Stomach (tissue), 9 donors: ENCODE data around the gene ERMARD. TPM values are rescaled to one million over a fixed set of nuclear protein-coding genes. Genes with fewer than 3 reads are reported as not detected.

ENCODE experiments used
- DNase-seq, 2 donors: peaks; one replicate each; pipeline versions ENCODE4 v3.0.0 to v3.0.0-alpha.2; 2013 to 2019
- H3K27ac ChIP-seq, 5 donors: fragments of 200-600 bp in 4 of 5; sonication (generic) in 4 of 5; one replicate each; pipeline ENCODE4 v1.5.1; 2013 to 2019; ENCODE audit warnings: mild to moderate bottlenecking in 1 of 5, moderate library complexity in 1 of 5
- H3K27me3 ChIP-seq, 3 donors: fragments of 200-600 bp; sonication (generic); one replicate each; pipeline ENCODE4 v1.5.1; 2017 to 2019; ENCODE audit warnings: mixed run types in 1 of 3
- H3K36me3 ChIP-seq, 4 donors: fragments of 200-600 bp; sonication (generic); 1 replicate in 3 of 4; 2 replicates in 1 of 4; pipeline ENCODE4 v1.5.1; 2016 to 2019
- H3K4me1 ChIP-seq, 4 donors: fragments of 200-600 bp; sonication (generic); one replicate each; pipeline ENCODE4 v1.5.1; 2016 to 2019
- H3K4me3 ChIP-seq, 4 donors: fragments of 200-600 bp; sonication (generic) in 3 of 4; one replicate each; pipeline ENCODE4 v1.5.1; 2016 to 2019; ENCODE audit warnings: mild to moderate bottlenecking in 1 of 4
- H3K9me3 ChIP-seq, 4 donors: fragments of 200-600 bp; sonication (generic); one replicate each; pipeline ENCODE4 v1.5.1; 2016 to 2019
- EP300 ChIP-seq: sonication (generic); formaldehyde crosslinking; IDR thresholded peaks from one replicate; pipeline ENCODE4 v1.6.1; 2017; ENCODE audit warnings: antibody characterized with exemption
- POLR2A ChIP-seq, 4 donors: fragments of 450-650 bp; IDR thresholded peaks; one replicate each; pipeline ENCODE4 v1.6.1; 2016; ENCODE audit warnings: antibody characterized with exemption in 4 of 4, control low read depth in 2 of 4, mild to moderate bottlenecking in 1 of 4, moderate library complexity in 1 of 4
- POLR2AphosphoS5 ChIP-seq, 3 donors: sonication (generic); formaldehyde crosslinking; IDR thresholded peaks; one replicate each; pipeline ENCODE4 v1.6.1; 2016; ENCODE audit warnings: antibody characterized with exemption in 3 of 3
- WGBS, 5 donors: extraction: QIAGEN DNeasy Blood & Tissue Kit in 3 of 5; methylation state at CpG; one replicate each; pipeline versions ENCODE4 v1.1.5 to v1.1.7; 2013 to 2018; 5-methylcytosine and 5-hydroxymethylcytosine counted together
- intact Hi-C: fragments of 100-400 bp; cut with DNase I; formaldehyde crosslinking; loops from one replicate; pipeline ENCODE4 v1.15.1; 2023; ENCODE audit warnings: low total_unique reads
- polyA plus RNA-seq, 3 donors: library from polyadenylated mRNA; stranded (reverse); fragments of 200-250 nt; gene quantifications; one replicate each; pipeline ENCODE4 v1.2.3, GENCODE V29; 2013
- total RNA-seq, 5 donors: library from RNA; depleted of rRNA; stranded (reverse); fragments of >200 nt; gene quantifications; one replicate each; pipeline versions ENCODE4 v1.1.0 to v1.2.3, GENCODE V29; 2014 to 2016
- TF ChIP-seq, protein P1 (sequence below), 7 experiments: fragments of 450-650 bp in 4 of 7; fragments of 200-600 bp in 3 of 7; sonication (generic) in 3 of 7; IDR thresholded peaks; one replicate each; pipeline ENCODE4 v1.5.1; 2016 to 2019; ENCODE audit warnings: antibody characterized with exemption in 7 of 7, control low read depth in 2 of 7, mild to moderate bottlenecking in 1 of 7
- donor health status: healthy with polysubstance abuse.
- donor health status: Bipolar disorder and iron deficiency.
- donor health status: healthy.

ERMARD gene
- total and polyA plus RNA-seq, 8 donors, result 4.1 to 84.5 (median 20.8) TPM

DNA sequence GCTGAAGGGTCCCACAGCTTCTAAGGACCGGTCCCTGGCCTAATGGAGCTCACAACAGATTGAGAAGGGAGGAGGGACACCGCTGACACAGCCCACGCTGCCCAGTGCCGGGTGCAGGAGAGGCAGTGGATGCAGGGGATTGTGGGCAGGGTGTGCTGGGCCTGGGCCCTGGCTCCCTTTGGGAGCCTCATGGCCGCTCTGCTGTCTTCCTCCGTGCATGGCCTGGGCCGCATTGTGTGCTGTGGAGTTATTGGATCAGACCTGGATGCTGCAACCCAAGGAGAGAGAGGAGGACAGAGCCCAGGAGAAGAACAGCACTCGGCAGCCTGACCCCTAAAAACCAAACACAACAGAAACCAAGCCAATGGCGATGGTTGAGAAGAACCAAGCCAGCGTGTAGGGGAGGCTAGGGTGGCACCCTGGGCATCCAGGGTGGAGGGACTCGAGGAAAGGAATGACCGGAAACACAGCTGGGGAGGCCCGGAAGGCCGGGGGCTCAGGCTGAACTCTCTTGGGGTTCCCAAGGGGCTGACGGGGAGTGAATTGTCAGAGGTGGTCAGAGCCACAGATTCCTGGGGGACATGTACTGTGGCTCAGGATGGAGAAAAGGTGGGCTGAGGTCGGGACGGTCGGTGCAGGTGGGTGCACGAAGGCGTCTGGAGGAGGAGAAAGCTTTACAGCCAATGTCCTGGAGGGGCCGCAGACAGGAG, 41.0 kb downstream of the ERMARD start:
- intact Hi-C loops, result loop anchor here (10.0 kb wide), 1 partner anchor 732 kb away; no protein-coding TSS in a partner anchor
- Histone ChIP-seq H3K27me3 (no peaks in the 10 kb centered on the region), H3K4me1 (peaks cover 6 to 33% (median 21%) of the 10 kb centered on the region in 4 donors), H3K4me3 (no peak overlapping the region), H3K27ac (no peak overlapping the region), H3K36me3 (no peaks in the 10 kb centered on the region), H3K9me3 (no peaks in the 10 kb centered on the region)
- TF ChIP-seq, protein P1, sequence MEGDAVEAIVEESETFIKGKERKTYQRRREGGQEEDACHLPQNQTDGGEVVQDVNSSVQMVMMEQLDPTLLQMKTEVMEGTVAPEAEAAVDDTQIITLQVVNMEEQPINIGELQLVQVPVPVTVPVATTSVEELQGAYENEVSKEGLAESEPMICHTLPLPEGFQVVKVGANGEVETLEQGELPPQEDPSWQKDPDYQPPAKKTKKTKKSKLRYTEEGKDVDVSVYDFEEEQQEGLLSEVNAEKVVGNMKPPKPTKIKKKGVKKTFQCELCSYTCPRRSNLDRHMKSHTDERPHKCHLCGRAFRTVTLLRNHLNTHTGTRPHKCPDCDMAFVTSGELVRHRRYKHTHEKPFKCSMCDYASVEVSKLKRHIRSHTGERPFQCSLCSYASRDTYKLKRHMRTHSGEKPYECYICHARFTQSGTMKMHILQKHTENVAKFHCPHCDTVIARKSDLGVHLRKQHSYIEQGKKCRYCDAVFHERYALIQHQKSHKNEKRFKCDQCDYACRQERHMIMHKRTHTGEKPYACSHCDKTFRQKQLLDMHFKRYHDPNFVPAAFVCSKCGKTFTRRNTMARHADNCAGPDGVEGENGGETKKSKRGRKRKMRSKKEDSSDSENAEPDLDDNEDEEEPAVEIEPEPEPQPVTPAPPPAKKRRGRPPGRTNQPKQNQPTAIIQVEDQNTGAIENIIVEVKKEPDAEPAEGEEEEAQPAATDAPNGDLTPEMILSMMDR (IDR thresholded peaks at IDR 0.05), result no peak
- TF ChIP-seq POLR2A (IDR thresholded peaks at IDR 0.05) (no peak), POLR2AphosphoS5 (IDR thresholded peaks at IDR 0.05) (no peak), EP300 (no peak)
- WGBS, 5 donors, result 87 to 93% (median 90%) methylated on average over 20 to 21 of the region's 21 CpGs
- DNase-seq, result no peak

- Histone ChIP-seq H3K27ac (no peak overlapping the region), H3K4me1 (peaks cover 6 to 33% (median 21%) of the 10 kb centered on the region in 4 donors), H3K4me3 (no peak overlapping the region), H3K9me3 (no peaks in the 10 kb centered on the region), H3K27me3 (no peaks in the 10 kb centered on the region), H3K36me3 (no peaks in the 10 kb centered on the region)
- TF ChIP-seq, protein P1 (IDR thresholded peaks at IDR 0.05), result no peak
- TF ChIP-seq EP300 (no peak), POLR2A (IDR thresholded peaks at IDR 0.05) (no peak), POLR2AphosphoS5 (IDR thresholded peaks at IDR 0.05) (no peak)
- 71 to 88% (median 84%) methylated on average over 9 to 10 of the region's 10 CpGs for WGBS, 5 donors
- intact Hi-C loops, result loop anchor here (10.0 kb wide), 1 partner anchor 731 kb away; no protein-coding TSS in a partner anchor
- no peak for DNase-seq
Measured at GRCh38 chr6:169793408-169793807, 42.0 kb downstream of the ERMARD start.

GRCh38 chr6:169794317-169795055, 43.1 kb downstream of the ERMARD start:
- TF ChIP-seq POLR2AphosphoS5 (IDR thresholded peaks at IDR 0.05) (no peak), POLR2A (IDR thresholded peaks at IDR 0.05) (no peak), EP300 (no peak)
- TF ChIP-seq, protein P1 (IDR thresholded peaks at IDR 0.05), result no peak
- peak; percentile 48 to 73 for DNase-seq
- H3K27me3 ChIP-seq, result no peaks in the 10 kb centered on the region
- 33 to 61% (median 43%) methylated on average over 10 to 13 of the region's 13 CpGs for WGBS, 5 donors
- no peak overlapping the region for H3K27ac ChIP-seq
- intact Hi-C loops, result loop anchor here (10.0 kb wide), 1 partner anchor 730 kb away; no protein-coding TSS in a partner anchor
- H3K4me1 ChIP-seq, result peaks cover 4 to 28% (median 21%) of the 10 kb centered on the region in 4 donors
- no peak overlapping the region for H3K4me3 ChIP-seq
- H3K9me3 ChIP-seq, result no peaks in the 10 kb centered on the region
- H3K36me3 ChIP-seq, result no peaks in the 10 kb centered on the region

DNA sequence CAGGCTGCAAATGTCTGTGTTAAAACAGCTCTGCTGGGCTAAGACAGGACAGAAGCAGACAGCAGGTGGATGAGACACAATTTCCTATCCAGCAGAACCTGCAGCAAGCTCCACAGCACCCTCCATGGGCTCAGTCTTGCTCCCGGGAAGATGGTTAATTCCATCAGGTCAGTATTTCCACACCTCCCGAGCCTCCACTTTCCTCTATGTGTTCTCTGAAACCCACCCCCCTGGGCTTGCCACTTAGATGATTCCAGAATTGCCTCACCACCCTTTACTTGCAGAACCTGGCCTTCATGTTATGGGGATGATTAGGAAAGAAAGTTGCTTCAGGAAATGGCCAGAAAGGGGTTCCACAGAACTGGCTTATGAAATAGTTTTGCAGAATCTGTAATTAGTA, 43.8 kb downstream of the ERMARD start:
- H3K9me3 ChIP-seq, result no peaks in the 10 kb centered on the region
- H3K4me1 ChIP-seq, result peaks cover under 1 to 28% (median 17%) of the 10 kb centered on the region in 4 donors
- TF ChIP-seq, protein P1 (IDR thresholded peaks at IDR 0.05), result no peak
- TF ChIP-seq POLR2AphosphoS5 (IDR thresholded peaks at IDR 0.05) (no peak), POLR2A (IDR thresholded peaks at IDR 0.05) (no peak), EP300 (no peak)
- WGBS, 5 donors, result 62 to 91% (median 76%) methylated on average over 2 of the region's 2 CpGs
- H3K27me3 ChIP-seq, result no peaks in the 10 kb centered on the region
- no peaks in the 10 kb centered on the region for H3K36me3 ChIP-seq
- no peak overlapping the region for H3K4me3 ChIP-seq
- intact Hi-C loops, result loop anchor here (10.0 kb wide), 1 partner anchor 730 kb away; no protein-coding TSS in a partner anchor
- H3K27ac ChIP-seq, result no peak overlapping the region
- no peak for DNase-seq
